Hepatocyte (in vitro differentiated cells): Measurements from ENCODE around the gene OR8G1. TPM values are rescaled to one million over a fixed set of nuclear protein-coding genes. Genes with fewer than 3 reads are reported as not detected.

Experiments used
- DNase-seq: peaks from one replicate; pipeline ENCODE4 v3.0.0-alpha.2; 2016; ENCODE audit warnings: low spot score
- H2AFZ ChIP-seq: fragments of 200-600 bp; sonication (generic); 2 replicates; pipeline ENCODE4 v1.6.0; 2016; ENCODE audit warnings: antibody characterized with exemption, mild to moderate bottlenecking
- H3K27ac ChIP-seq: fragments of 200-600 bp; sonication (generic); 2 replicates; pipeline ENCODE4 v1.5.1; 2016; ENCODE audit warnings: mild to moderate bottlenecking
- H3K27me3 ChIP-seq: fragments of 200-600 bp; sonication (generic); 2 replicates; pipeline ENCODE4 v1.6.1; 2016
- H3K36me3 ChIP-seq: fragments of 200-600 bp; sonication (generic); replicated peaks from 2 replicates; pipeline ENCODE4 v1.5.1; 2016; ENCODE audit warnings: low read depth; ENCODE audit not compliant: insufficient read depth
- H3K4me1 ChIP-seq: fragments of 200-600 bp; sonication (generic); 2 replicates; pipeline ENCODE4 v1.5.1; 2016; ENCODE audit warnings: mild to moderate bottlenecking, moderate library complexity; ENCODE audit not compliant: insufficient read depth
- H3K4me2 ChIP-seq: fragments of 200-600 bp; sonication (generic); 2 replicates; pipeline ENCODE4 v1.6.0; 2016
- H3K4me3 ChIP-seq: fragments of 200-600 bp; sonication (generic); 2 replicates; pipeline ENCODE4 v1.5.1; 2016; ENCODE audit warnings: mild to moderate bottlenecking
- H3K79me2 ChIP-seq: fragments of 200-600 bp; sonication (generic); 2 replicates; pipeline ENCODE4 v1.6.0; 2017; ENCODE audit warnings: mild to moderate bottlenecking
- H3K9me2 ChIP-seq: fragments of 200-600 bp; sonication (generic); replicated peaks from 2 replicates; pipeline ENCODE4 v1.6.0; 2017; ENCODE audit warnings: mild to moderate bottlenecking; ENCODE audit not compliant: insufficient read depth
- H3K9me3 ChIP-seq: fragments of 200-600 bp; sonication (generic); 2 replicates; pipeline ENCODE4 v1.5.1; 2016; ENCODE audit warnings: low read depth, mild to moderate bottlenecking
- H4K20me1 ChIP-seq: fragments of 200-600 bp; sonication (generic); 2 replicates; pipeline ENCODE4 v1.6.0; 2016; ENCODE audit warnings: mild to moderate bottlenecking; ENCODE audit not compliant: insufficient read depth, poor library complexity, severe bottlenecking
- CTCF ChIP-seq: fragments of 200-600 bp; sonication (generic); IDR thresholded peaks from 2 replicates; pipeline ENCODE4 v1.5.1; 2016; ENCODE audit warnings: antibody characterized with exemption, mild to moderate bottlenecking; ENCODE audit not compliant: poor library complexity
- EZH2 ChIP-seq: fragments of 200-600 bp; sonication (generic); IDR thresholded peaks from 2 replicates; pipeline ENCODE4 v1.6.1; 2016; ENCODE audit warnings: antibody characterized with exemption, mild to moderate bottlenecking, borderline replicate concordance
- EZH2phosphoT487 ChIP-seq: fragments of 200-600 bp; sonication (generic); IDR thresholded peaks from one replicate; pipeline ENCODE4 v1.6.1; 2018; ENCODE audit warnings: antibody characterized with exemption, mild to moderate bottlenecking, low read depth, moderate library complexity; ENCODE audit not compliant: unreplicated experiment, severe bottlenecking
- WGBS: methylation state at CpG from one replicate; pipeline ENCODE4 v1.1.6; 2016; ENCODE audit warnings: low lambda C conversion rate; ENCODE audit errors: missing lambda C conversion rate; 5-methylcytosine and 5-hydroxymethylcytosine counted together
- polyA plus RNA-seq: library from polyadenylated mRNA; unstranded; fragments of >200 nt; fragmentation: Nextera tagmentation; extraction: Ambion mirVana; gene quantifications from 2 replicates; pipeline ENCODE4 v1.2.1, GENCODE V29; 2016
- total RNA-seq: library from RNA; depleted of rRNA; stranded (reverse); fragments of >200 nt; gene quantifications from 2 replicates; pipeline ENCODE4 v1.2.3, GENCODE V29; 2014

The OR8G1 gene, protein sequence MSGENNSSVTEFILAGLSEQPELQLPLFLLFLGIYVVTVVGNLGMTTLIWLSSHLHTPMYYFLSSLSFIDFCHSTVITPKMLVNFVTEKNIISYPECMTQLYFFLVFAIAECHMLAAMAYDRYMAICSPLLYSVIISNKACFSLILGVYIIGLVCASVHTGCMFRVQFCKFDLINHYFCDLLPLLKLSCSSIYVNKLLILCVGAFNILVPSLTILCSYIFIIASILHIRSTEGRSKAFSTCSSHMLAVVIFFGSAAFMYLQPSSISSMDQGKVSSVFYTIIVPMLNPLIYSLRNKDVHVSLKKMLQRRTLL
- total RNA-seq (not detected in 2 replicates), polyA plus RNA-seq (not detected in 2 replicates)

DNA sequence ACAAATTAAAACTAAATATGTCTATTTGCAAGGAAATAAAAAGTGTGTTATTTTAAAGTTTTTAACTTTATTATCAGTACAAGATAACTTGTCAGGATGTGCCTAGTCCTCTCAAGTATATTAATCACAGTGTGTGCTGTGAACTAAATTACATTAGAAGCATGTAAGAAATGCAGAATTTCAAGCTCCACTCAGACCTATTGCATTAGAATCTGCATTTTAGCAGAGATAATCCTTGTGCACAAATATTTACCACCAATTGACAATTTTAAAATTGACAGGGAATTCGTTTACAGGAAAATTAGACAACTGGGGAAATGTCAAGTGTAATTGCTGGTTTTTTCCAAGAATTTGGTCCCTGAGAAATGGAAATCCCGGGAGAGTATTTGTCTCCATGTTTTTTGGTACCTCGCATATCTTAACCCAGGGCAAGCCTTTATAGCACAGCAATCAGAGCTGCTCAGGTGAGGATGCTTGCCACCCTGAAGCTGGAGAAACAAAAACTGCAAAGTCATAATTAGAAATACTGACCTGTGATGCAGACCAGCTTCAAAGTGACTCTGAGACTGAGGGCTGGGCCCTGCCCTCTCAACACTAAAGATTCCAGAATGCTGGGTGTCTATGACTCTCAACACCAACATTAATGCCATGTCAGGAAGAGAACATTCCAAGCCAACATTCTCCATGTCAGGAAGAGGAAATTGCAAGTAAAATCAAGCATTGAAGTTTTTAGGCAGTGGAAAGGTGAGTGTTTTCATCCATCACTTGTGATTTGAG lies at the start of gene OR8G1:
OR8G1 (plus strand) TSS at position 475 of the 777 bp plus-strand sequence. CDS start 8,581 bp downstream, outside the sequence.
- Histone ChIP-seq H3K9me3 (no peaks in the 10 kb centered on the region), H3K79me2 (no peaks in the 10 kb centered on the region), H2AFZ (no peak within 1 kb of the TSS), H3K9me2 (no peaks in the 10 kb centered on the region), H3K4me3 (no peak within 1 kb of the TSS), H3K27me3 (no peaks in the 10 kb centered on the region), H3K4me2 (no peak within 1 kb of the TSS), H3K36me3 (no peaks in the 10 kb centered on the region), H3K4me1 (no peaks in the 10 kb centered on the region), H4K20me1 (no peaks in the 10 kb centered on the region), H3K27ac (no peak within 1 kb of the TSS)
- no peak for TF ChIP-seq EZH2phosphoT487
- no peak for TF ChIP-seq CTCF
- no peak for TF ChIP-seq EZH2
- 77% methylated on average over 3 of the region's 3 CpGs for WGBS
- DNase-seq, result no peak

DNA sequence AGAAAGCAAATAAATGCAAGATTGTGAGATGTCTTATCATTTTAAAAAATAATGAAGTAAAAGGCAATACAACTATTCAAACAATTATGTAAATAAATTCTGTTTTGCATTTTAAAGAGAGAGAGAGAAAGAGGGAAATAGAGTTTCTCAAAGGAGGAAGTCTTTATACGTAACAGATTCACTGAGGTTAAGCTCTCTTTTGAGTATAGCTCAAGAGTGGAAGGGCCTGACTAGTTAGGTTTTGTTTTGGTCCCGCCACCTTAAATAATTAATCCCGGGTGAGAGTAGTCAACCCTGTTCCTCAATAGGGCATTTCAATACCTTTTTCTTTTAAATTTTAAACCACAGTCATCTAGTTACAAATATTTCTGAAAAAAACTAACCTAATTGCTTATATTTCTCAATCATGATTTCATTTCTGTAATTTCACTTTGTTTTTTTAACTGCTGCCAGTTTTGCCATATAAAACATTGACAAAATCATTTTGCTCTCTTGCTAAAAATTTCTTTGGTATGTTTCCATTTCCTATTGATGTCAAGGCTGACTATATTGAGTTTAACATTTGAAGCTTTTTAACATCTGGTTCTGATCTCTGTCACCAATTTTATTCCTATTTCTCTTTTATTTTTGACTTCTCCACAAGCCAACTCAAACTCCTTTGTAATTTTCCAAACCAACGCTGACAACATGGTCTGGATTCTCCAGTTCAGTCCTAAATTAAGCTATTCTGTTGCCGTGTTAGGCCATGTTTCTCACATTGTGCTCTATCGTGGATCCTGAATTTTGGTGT lies 47.5 kb upstream of the OR8G1 start:
- 82% methylated on average over 6 of the region's 6 CpGs for WGBS
- no peak for DNase-seq
- Histone ChIP-seq H3K4me2 (no peak overlapping the region), H3K36me3 (no peaks in the 10 kb centered on the region), H3K79me2 (no peaks in the 10 kb centered on the region), H4K20me1 (no peaks in the 10 kb centered on the region), H3K4me1 (peaks cover 3% of the 10 kb centered on the region), H2AFZ (no peak overlapping the region), H3K9me2 (no peaks in the 10 kb centered on the region), H3K27me3 (no peaks in the 10 kb centered on the region), H3K4me3 (no peak overlapping the region), H3K27ac (no peak overlapping the region), H3K9me3 (no peaks in the 10 kb centered on the region)
- TF ChIP-seq EZH2phosphoT487, result no peak
- no peak for TF ChIP-seq EZH2
- no peak for TF ChIP-seq CTCF

DNA sequence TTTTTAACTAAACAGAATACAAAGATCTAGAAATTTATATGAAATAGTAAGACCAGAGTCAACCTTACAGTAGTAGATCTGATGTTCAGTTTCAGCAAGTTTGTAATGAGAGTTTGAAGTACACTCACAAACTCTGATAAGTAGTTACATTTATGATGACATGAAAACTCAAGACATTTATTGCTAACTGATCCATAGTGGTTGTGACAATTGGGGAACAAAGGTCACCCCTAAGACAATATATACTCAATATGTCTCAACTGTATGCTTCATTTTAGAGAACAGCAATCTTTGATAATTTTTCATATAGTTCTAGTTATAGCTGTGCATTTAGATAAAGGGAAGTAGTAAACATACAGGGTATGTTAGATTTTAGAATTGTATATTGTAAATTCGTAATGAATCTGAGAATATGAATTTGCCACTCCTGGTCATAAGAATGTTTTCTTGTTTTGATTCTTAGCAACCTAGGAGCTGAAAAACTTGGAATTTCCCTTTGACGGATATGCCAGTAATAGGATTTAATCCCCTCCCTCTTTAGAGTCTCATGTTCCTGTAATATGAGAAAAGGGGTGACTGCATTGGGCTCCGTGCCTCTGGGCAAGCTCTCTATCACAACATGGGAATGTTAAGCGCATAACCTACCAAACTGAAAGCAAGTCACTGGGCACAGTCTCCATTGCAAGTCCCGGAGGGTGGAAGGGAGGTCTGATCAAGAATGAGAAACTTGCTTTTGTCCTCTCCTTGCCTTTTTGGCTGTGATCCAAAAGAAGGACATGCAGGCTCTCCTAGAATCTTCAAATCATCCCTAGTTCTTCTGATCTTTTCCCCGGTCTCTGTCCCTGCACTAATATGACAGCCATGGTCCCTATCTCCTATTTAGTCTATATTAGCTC lies 46.4 kb upstream of the OR8G1 start:
- DNase-seq, result no peak
- Histone ChIP-seq H2AFZ (no peak overlapping the region), H3K4me3 (no peak overlapping the region), H4K20me1 (no peaks in the 10 kb centered on the region), H3K27me3 (no peaks in the 10 kb centered on the region), H3K9me2 (no peaks in the 10 kb centered on the region), H3K4me2 (no peak overlapping the region), H3K9me3 (no peaks in the 10 kb centered on the region), H3K36me3 (no peaks in the 10 kb centered on the region), H3K4me1 (peaks cover 3% of the 10 kb centered on the region), H3K27ac (no peak overlapping the region), H3K79me2 (no peaks in the 10 kb centered on the region)
- 60% methylated on average over 6 of the region's 6 CpGs for WGBS
- TF ChIP-seq EZH2phosphoT487, result no peak
- no peak for TF ChIP-seq EZH2
- no peak for TF ChIP-seq CTCF
